Left colon (tissue), 2 donors: ENCODE measurements around the gene STKLD1. TPM values are rescaled to one million over a fixed set of nuclear protein-coding genes. Genes with fewer than 3 reads are reported as not detected.

Experiments used
- ATAC-seq: fragments of 200-7000 bp; cut with Tn5 transposase; one replicate; pipeline ENCODE4 v1.9.1; 2020; ENCODE audit warnings: mild to moderate bottlenecking, moderate library complexity
- DNase-seq, 2 donors: peaks; one replicate each; pipeline ENCODE4 v3.0.0-alpha.2; 2020
- intact Hi-C, 2 donors: fragments of 100-400 bp; cut with DNase I in 1 of 2; cut with micrococcal nuclease in 1 of 2; formaldehyde crosslinking; loops; one replicate each; pipeline versions ENCODE4 v1.11.2 to v1.14.0; 2022; cut with DNase I, micrococcal nuclease
- total RNA-seq, 2 donors: library from RNA; stranded (reverse); fragmentation: NEBNext Ultra II Directional; extraction: Animal tissue kit (Norgen Biotek cat#: 25700); gene quantifications; one replicate each; pipeline ENCODE4 v1.2.1, GENCODE V29; 2021
- donor health status: DM: no; HTN: no; CAD: no.
- donor health status: DM: yes; HTN: yes; CAD: no.

The STKLD1 gene
- total RNA-seq, 2 donors from 2014 or later: 0.36 to 0.95 TPM

- DNase-seq (peak; percentile 46 to 63), ATAC-seq (peak; percentile 27)
- intact Hi-C loops: no loop called here
Measured at GRCh38 chr9:133341369-133342068, 34.6 kb upstream of the STKLD1 start.

- DNase-seq (no peak), ATAC-seq (peak; percentile 28)
Measured at GRCh38 chr9:133342069-133342406, 34.1 kb upstream of the STKLD1 start.

GRCh38 chr9:133342570-133342969 is 33.6 kb upstream of the STKLD1 start:
- no peak for ATAC-seq
- no peak for DNase-seq
- intact Hi-C loops: no loop called here

More at GRCh38 chr9:133342069-133342406, 34.1 kb upstream of the STKLD1 start:
- intact Hi-C loops: no loop called here

- no peak for ATAC-seq
- no peak for DNase-seq
- intact Hi-C loops: no loop called here
Measured at GRCh38 chr9:133344071-133344470, 32.1 kb upstream of the STKLD1 start.

GRCh38 chr9:133344979-133345378 is 31.2 kb upstream of the STKLD1 start:
- no peak for ATAC-seq
- intact Hi-C loops: no loop called here
- DNase-seq: no peak

- intact Hi-C loops: no loop called here
- ATAC-seq: no peak
- DNase-seq: no peak
Measured at GRCh38 chr9:133345596-133345995, 30.6 kb upstream of the STKLD1 start.

GRCh38 chr9:133346021-133346785 is 30.0 kb upstream of the STKLD1 start:
- DNase-seq (no peak), ATAC-seq (no peak)
- intact Hi-C loops: no loop called here

- DNase-seq (peak in 1 of 2 donors; percentile 54), ATAC-seq (peak; percentile 69)
- intact Hi-C loops: no loop called here
Measured at GRCh38 chr9:133347515-133347984, 28.6 kb upstream of the STKLD1 start.

GRCh38 chr9:133347985-133348717 is 28.0 kb upstream of the STKLD1 start, which contains the start of the genes MED22 and RPL7A:
Gene MED22 (minus strand): TSS chr9:133348131. CDS start chr9:133346662, 1,469 bp downstream.
Gene RPL7A (plus strand): TSS chr9:133348218. CDS start chr9:133348244, 26 bp downstream.
- intact Hi-C loops: no loop called here
- ATAC-seq (peak; percentile 89), DNase-seq (peak; percentile 95 to 96)

- peak; percentile 2 for ATAC-seq
- no peak for DNase-seq
- intact Hi-C loops: no loop called here
Measured at GRCh38 chr9:133348718-133349573, 27.2 kb upstream of the STKLD1 start.

GRCh38 chr9:133349965-133350616 is 26.1 kb upstream of the STKLD1 start:
- intact Hi-C loops: no loop called here
- DNase-seq: no peak
- no peak for ATAC-seq

GRCh38 chr9:133351526-133351907 is 24.6 kb upstream of the STKLD1 start:
- ATAC-seq (no peak), DNase-seq (no peak)
- intact Hi-C loops: no loop called here

- DNase-seq (peak in 1 of 2 donors; percentile 44), ATAC-seq (no peak)
- intact Hi-C loops: no loop called here
Measured at GRCh38 chr9:133351908-133352634, 24.1 kb upstream of the STKLD1 start.

- ATAC-seq (no peak), DNase-seq (no peak)
- intact Hi-C loops: no loop called here
Measured at GRCh38 chr9:133352635-133353340, 23.4 kb upstream of the STKLD1 start.

- ATAC-seq: no peak
- DNase-seq: no peak
- intact Hi-C loops: no loop called here
Measured at GRCh38 chr9:133353548-133353947, 22.6 kb upstream of the STKLD1 start.

GRCh38 chr9:133354766-133355165 is 21.4 kb upstream of the STKLD1 start:
- ATAC-seq (no peak), DNase-seq (no peak)
- intact Hi-C loops: no loop called here

GRCh38 chr9:133355881-133356357 is 20.2 kb upstream of the STKLD1 start:
- peak; percentile 40 for ATAC-seq
- intact Hi-C loops: no loop called here
- no peak for DNase-seq
